ENCODE measurements around the gene IL15. TPM values are rescaled to one million over a fixed set of nuclear protein-coding genes. Genes with fewer than 3 reads are reported as not detected.

The IL15 gene
- total and polyA plus RNA-seq, 2 experiments from 2014 or later, result 2.3 to 3.7 TPM

GRCh38 chr4:141759796-141760425 lies 123.5 kb downstream of the IL15 start:
- Mint-ChIP-seq H3K9me3 (no peaks in the 10 kb centered on the region), H3K4me1 (peaks cover 9% of the 10 kb centered on the region), H3K4me3 (no peak overlapping the region), H3K36me3 (ENCODE audit: low read depth) (no peaks in the 10 kb centered on the region), H3K27me3 (ENCODE audit: insufficient read depth, low read depth, poor library complexity) (peaks cover 3% of the 10 kb centered on the region), H3K27ac (no peak overlapping the region)
- H3K27me3 ChIP-seq (ENCODE audit: insufficient read depth), result no peaks in the 10 kb centered on the region
- no peak overlapping the region for H2AFZ ChIP-seq
- H3F3A ChIP-seq (replicated peaks; ENCODE audit: low read depth), result no peaks in the 10 kb centered on the region
- no peak overlapping the region for H3K4me3 ChIP-seq
- DNase-seq (ENCODE audit: low spot score) (no peak), ATAC-seq (no peak)
- H3K79me2 ChIP-seq (replicated peaks; ENCODE audit: insufficient read depth), result no peaks in the 10 kb centered on the region
- TF ChIP-seq CREB1 (CRISPR knock-in tag; IDR thresholded peaks at IDR 0.05; ENCODE audit: low read depth) (no peak), JUNB (IDR thresholded peaks at IDR 0.05; ENCODE audit: unreplicated experiment) (no peak), ETS1 (IDR thresholded peaks at IDR 0.05) (no peak), CTCF (conservative IDR thresholded peaks at IDR 0.05; ENCODE audit: low read depth in 2 of 2) (no peak), ZNF462 (CRISPR knock-in tag; IDR thresholded peaks at IDR 0.05) (no peak), POLR2AphosphoS5 (IDR thresholded peaks at IDR 0.05; ENCODE audit: low read depth) (no peak), ZNF114 (CRISPR knock-in tag; IDR thresholded peaks at IDR 0.05) (no peak), STAT1 (IDR thresholded peaks at IDR 0.05; ENCODE audit: unreplicated experiment) (no peak), EZH2phosphoT487 (IDR thresholded peaks at IDR 0.05; ENCODE audit: unreplicated experiment) (no peak), ZNF331 (CRISPR knock-in tag; IDR thresholded peaks at IDR 0.05; ENCODE audit: low read depth) (no peak), REST (IDR thresholded peaks at IDR 0.05; ENCODE audit: unreplicated experiment) (no peak), NANOG (IDR thresholded peaks at IDR 0.05; ENCODE audit: borderline replicate concordance) (no peak), EZH2 (IDR thresholded peaks at IDR 0.05; ENCODE audit: low read depth, unreplicated experiment) (no peak)
- no peak overlapping the region for H3K4me2 ChIP-seq
- H4K20me1 ChIP-seq (replicated peaks; ENCODE audit: insufficient read depth), result no peaks in the 10 kb centered on the region
- 0 out of 2 replicates have a peak, but pooled peaks cover 4% of the 10 kb centered on the region for H3K4me1 ChIP-seq (ENCODE audit: insufficient read depth)
- no peak overlapping the region for H3K27ac ChIP-seq (ENCODE audit: low read depth)
- no peaks in the 10 kb centered on the region for H3K36me3 ChIP-seq (ENCODE audit: insufficient read depth)
- H3K9me2 ChIP-seq (ENCODE audit: insufficient read depth), result no peaks in the 10 kb centered on the region
